ENCODE measurements around the gene COL9A3.
A peak's percentile ranks its signal among the peaks of the same experiment; 100 is the strongest.
"Not testable (repeated sequence)": the region's sequence is repeated elsewhere in the genome, so short reads cannot be mapped to it uniquely, and the experiment has no call there.

Gene COL9A3

DNA sequence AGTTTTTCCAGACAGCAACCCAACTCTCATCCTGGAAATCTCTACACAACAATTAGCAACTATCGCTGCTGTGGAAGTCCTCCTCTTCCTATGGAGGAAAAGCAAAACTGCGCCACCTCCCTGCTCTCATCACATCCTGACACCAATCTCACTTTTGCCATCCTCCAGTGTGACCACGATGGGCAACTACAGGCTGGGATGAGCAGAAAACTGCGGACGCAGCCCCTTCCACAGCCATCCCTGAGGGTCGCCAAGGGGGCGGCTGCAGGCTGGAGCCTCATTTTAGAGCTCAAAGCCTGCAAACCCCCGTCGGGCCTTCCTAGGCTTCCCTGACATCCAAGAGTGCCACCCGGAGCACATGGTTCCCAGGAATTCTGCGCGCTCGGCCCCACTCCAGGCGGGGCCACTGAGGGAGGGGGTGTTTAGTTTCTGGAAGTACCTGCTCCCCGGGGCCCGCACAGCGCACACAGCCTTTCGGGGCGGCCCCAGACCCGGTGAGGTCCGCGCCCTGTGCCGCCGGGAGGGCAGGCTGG lies 43.6 kb downstream of the COL9A3 start:
- no peak for DNase-seq

DNA sequence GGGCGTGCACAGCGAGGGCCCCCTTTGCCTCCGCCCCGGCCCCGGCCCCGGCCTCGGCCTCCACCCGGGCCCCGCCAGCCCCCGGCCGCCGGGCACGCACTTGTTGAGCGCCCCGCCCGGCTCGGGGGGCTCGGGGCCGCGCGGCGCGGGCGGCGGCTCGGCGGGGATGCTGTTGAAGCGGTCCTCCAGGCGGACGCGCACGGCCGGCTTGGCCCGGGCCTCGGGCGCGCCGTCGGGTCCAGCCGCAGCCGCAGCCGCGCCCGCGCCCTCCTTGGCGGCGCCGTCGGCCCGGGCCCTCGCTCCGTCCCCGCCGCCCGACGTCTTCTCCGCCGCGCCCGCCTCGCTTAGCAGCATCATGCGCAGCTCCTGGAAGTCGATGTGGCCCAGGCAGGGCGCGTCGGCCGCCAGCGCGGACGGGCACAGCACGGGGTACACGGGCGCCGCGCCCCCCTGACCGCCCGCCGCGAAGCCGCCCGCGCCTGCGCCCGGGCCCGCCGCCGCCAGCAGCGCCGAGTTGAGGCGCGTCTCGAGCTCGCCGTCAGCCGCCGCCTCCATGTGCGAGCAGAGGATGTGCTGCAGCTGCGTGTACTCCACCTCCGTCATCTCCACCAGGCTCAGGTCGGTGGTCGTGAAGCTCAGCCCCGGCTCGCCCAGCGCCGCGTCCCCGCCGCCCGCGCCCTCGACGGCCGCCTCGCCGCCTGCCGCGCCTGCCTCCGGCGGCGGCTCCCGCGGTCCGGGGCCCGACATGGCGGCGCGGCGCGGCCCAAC lies 44.3 kb downstream of the COL9A3 start:
- DNase-seq: peak; percentile 73

GRCh38 chr20:62861726-62862336 lies 45.0 kb downstream of the COL9A3 start, which contains the start of gene TCFL5:
TCFL5 (minus strand) TSS chr20:62861822; CDS start chr20:62861670, 152 bp downstream.
- DNase-seq: peak; percentile 100

- DNase-seq: no peak
Measured at GRCh38 chr20:62864207-62864606, 47.4 kb downstream of the COL9A3 start.

GRCh38 chr20:62872184-62872847 lies 55.5 kb downstream of the COL9A3 start:
- DNase-seq: no peak

- DNase-seq: no peak
Measured at GRCh38 chr20:62872862-62873261, 56.0 kb downstream of the COL9A3 start.

DNA sequence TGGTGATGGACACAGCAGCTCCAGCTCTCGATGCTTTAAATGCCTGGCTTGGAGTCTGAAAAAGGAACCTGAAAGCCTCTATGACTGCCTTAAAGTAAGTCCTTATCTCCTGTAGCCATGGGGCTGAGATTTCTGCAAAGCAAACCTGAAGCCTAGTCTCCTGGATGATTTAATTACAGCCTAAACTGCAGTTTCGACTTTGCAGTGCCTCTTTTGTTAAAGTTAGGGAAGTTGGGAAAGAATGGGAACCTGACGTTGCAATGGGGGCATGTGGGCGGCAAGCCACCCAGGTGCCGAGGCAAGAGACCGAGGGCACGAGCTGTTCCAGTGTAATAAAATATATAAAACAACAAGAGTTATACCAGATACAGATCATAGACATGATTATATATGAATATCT lies 56.4 kb downstream of the COL9A3 start:
- no peak for DNase-seq

DNA sequence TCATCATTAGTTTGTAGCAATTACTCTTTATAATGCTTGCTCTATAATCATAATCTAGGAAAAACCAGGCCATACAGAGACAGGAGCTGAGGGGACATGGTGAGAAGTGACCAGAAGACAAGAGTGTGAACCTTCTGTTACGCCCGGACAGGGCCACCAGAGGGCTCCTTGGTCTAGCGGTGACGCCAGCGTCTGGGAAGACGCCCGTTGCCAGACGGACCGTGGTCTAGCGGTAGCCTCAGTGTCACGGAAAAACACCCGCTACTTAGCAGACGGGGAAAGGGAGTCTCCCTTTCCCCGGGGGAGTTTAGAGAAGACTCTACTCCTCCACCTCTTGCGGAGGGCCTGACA lies 56.8 kb downstream of the COL9A3 start:
- not testable (repeated sequence) for DNase-seq

- no peak for DNase-seq
Measured at GRCh38 chr20:62874964-62875344, 58.1 kb downstream of the COL9A3 start.

DNA sequence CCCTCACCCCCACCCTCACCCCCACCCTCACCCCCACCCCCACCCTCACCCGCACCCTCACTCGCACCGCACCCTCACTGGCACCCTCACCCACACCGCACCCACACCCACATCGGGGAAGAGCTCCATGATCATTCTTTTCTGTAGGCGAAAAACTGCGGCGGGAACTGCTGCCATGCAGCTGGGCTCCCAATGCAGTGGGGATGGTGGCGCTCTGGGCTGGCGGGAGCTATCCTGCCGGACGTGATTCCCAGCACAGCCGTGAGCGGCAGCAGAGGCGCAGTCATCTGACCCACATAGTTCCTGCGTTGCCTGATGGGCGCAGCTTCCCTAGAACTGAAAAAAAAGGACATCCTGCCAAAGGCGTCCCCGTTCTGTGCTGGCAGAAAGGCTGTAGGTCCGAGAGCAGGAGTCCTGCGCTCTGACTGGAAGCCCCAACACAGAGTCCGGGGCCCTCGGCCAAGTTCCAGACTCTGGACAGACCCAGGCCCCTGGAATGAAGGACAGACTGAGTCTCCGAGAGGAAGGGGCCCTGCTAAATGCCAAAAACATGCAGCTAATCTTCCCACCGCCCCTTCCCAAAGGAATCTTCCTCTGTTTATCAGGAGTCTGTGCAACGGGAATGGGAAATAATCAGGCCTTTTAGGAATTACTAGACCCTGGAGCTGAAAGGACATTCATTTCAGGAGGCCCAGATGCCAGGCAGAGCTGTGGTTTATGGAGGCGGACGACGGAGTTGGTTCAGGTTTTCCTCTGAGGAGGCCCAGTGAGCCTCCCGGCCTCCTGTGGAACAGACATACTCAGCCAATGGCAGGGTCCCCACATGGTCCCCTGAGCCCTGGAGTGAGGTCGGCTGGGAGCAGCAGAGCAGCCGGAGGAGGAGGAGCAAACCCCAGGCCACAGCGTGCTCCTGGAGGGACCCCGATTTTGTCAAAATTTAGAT lies 58.8 kb downstream of the COL9A3 start:
- no peak for DNase-seq

DNA sequence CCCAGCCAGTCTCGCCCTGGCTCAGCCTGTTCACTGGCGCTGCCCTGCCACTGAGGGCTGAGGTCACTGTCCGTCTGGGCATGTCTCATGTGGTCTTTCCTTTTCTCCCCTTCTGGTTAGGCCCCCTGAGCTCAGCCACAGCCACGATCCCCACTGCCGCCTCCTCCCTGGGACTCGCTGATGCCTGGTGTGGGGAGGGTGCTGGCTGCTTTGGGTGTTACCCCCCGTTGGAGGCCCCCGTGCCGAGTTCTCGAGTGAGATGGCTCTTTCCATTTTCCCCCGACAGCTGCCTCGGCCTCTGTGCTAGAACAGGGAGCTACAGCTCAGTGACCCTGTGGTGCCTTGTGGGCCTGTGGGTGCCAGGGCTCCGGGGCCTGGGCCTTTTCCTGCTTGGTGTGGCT lies 59.7 kb downstream of the COL9A3 start:
- DNase-seq: no peak

GRCh38 chr20:62876902-62877816 lies 60.3 kb downstream of the COL9A3 start:
- no peak for DNase-seq

DNA sequence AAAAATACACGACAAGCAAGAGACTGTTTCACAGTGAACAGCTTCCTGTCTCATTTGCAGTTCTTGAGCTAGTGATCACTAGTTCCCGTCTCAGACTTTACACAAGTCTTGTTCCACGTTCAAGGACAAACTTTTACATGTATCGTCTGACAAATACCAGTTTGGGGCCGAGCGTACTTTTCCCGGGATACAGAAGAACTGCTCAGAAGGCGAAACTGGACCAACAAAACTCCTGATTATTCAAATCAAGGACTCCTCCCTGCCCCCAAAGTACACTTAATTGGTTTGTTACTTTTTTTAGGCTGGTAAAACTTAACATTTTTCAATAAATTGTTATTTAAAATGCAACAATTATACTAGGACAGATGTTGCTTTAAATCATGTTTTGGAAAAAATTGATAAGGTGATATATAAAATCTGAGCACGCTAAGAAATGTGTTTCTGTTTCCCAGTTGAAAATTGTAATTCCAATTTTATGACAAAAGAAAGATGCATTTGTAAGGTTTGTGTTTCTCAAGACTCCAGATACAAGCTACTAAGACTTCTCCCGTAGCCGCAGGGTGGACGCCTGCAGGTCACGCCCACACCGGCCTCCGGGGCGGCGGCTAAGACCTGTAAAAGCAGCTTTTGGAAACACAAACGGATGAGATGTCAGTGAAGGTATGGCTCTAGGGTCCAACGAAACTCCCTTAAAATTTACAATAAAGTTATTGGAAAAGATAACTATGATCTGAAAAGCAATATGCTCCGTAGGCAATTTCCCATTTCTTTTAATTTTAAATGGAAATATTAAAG lies 61.6 kb downstream of the COL9A3 start:
- DNase-seq: no peak

- DNase-seq: no peak
Measured at GRCh38 chr20:62879275-62880146, 62.7 kb downstream of the COL9A3 start.

DNA sequence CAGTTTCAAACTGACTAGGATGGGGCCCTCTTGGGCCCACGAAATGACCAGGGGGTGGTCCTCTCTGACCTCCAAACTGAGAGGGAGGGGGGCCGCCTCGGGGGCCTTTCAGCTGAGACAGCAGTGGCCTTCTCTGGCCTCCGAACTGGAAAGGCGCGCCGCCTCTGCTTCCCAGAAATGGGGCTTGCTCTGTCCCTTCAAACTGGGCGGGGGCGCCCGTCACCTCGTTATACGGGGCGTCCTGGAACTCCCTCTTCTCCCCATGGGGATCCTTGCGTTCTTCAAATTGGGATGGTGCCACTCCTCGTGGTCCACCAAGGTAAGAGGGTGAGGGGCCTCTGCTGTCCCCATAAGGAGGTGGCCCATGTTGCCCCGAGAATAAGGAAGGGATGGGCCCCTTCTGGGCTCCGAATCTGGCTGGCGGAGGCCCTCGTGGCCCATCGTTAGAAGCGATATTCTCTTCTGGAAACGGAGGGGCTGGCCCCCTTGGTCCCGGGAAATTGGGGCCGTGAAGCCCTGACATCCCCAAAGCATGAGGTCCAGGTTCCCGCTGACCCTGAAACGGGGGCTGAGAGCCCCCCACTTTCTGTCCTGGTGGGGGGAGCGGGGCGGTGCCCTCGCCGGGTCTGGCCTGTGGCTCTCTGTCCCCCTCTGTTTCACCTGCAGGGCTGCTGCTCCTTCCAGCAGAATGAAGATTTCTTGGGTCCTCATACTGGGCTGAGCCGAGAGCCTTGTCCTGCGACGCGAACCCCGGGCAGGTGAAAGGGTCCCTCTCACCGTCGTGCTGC lies 63.5 kb downstream of the COL9A3 start:
- DNase-seq: no peak

DNA sequence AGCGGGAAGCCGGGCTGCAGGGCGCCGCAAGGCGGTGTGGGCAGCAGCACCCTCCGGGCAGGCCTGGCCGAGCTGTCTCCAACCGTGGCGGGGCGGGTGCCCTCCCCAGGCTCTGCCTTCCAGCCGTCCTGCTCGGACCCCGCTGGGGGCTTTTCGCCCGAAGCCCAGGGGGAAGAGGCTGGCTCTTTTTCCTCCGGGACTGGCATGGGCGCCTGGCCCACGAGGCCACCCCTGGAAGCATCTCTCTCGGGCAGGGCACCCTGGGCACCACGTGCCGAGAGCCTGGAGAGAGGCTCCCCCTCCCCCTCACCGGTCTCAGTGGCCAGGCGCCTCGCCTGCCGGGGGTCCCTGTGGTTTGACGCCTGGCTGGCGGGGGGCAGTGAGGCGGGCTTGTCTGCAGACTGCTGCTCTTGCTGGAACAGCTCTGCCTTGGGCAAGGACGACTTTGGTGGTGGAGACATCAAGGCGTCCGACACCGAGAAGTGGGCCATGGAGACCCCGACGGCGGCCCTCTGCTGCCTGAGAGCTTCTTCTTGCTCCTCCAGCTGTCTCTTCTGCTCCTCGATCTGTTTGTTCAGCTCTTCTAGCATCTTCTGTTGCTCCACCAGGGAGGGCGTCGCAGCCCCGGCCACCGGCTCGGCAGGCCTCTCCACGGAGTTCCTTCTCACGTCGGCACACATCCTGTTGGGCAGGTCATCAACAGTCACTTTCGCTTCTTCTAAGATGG lies 64.2 kb downstream of the COL9A3 start:
- DNase-seq: no peak

DNA sequence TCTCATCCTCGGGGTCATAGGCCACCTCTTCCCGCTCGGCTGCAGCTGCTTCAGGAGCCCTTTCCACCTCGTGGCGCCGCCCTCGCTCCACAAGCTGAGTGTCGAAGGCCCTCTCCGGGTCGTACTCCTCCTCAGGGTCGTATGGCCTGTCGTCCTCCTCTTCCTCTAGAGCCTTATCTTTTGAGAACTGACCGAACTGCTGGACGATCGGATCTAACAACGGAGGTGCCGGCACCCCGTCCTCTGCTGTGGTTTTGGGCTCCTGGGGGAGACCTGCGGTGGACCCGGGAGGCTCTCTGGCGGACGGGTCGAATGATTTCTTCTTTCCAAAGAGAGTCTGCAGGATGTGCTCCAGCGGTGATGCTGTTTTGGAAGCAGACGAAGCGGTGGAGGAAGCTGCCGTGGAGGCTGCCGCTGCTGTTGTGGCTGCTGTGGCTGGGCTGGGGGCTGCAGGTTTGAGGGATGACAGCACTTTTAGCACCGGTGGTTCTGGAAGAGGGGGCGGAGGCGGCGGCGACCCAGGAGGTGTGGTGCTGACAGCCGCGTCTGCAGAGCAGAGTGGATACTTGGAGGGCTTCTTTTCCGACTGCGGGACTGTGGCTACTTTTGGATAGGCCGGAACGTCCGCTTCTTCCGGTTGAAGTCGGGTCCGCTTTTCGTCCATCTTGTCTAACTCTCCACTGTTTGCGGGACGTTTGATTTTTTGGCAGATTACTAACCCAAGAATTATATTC lies 65.0 kb downstream of the COL9A3 start:
- no peak for DNase-seq
